Esophagus squamous epithelium (tissue), 5 donors: Measurements from ENCODE around the gene RFTN1. TPM values are rescaled to one million over a fixed set of nuclear protein-coding genes. Genes with fewer than 3 reads are reported as not detected.
"Not testable (repeated sequence)": the region's sequence is repeated elsewhere in the genome, so short reads cannot be mapped to it uniquely, and the experiment has no call there.

ENCODE experiments used
- DNase-seq: peaks from one replicate; lab custom pipeline; 2025; lab: John Stamatoyannopoulos, UW
- H3K27ac ChIP-seq, 4 donors: fragments of 200-600 bp; sonication (generic); one replicate each; pipeline ENCODE4 v1.5.1; 2016 to 2019; ENCODE audit warnings: mild to moderate bottlenecking in 1 of 4
- H3K27me3 ChIP-seq, 4 donors: fragments of 200-600 bp; sonication (generic); 1 replicate in 3 of 4; 2 replicates in 1 of 4; pipeline versions ENCODE4 v1.5.1 to v1.6.0; 2017 to 2021; ENCODE audit warnings: antibody characterized with exemption in 1 of 4
- H3K36me3 ChIP-seq, 3 donors: fragments of 200-600 bp; sonication (generic); one replicate each; pipeline ENCODE4 v1.5.1; 2016 to 2019
- H3K4me1 ChIP-seq, 3 donors: fragments of 200-600 bp; sonication (generic); one replicate each; pipeline ENCODE4 v1.5.1; 2017 to 2019
- H3K4me3 ChIP-seq, 4 donors: fragments of 200-600 bp; sonication (generic); 1 replicate in 3 of 4; 2 replicates in 1 of 4; pipeline ENCODE4 v1.5.1; 2016 to 2019; ENCODE audit warnings: mild to moderate bottlenecking in 2 of 4, moderate library complexity in 1 of 4
- H3K9me3 ChIP-seq, 3 donors: fragments of 200-600 bp; sonication (generic); one replicate each; pipeline ENCODE4 v1.5.1; 2016 to 2019
- CTCF ChIP-seq, 6 experiments: fragments of 450-650 bp in 4 of 6; fragments of 200-600 bp in 2 of 6; sonication (generic) in 2 of 6; IDR thresholded peaks; one replicate each; pipeline ENCODE4 v1.5.1; 2016 to 2019; ENCODE audit warnings: antibody characterized with exemption in 6 of 6, mild to moderate bottlenecking in 4 of 6, moderate library complexity in 4 of 6
- POLR2A ChIP-seq, 4 donors: fragments of 450-650 bp; IDR thresholded peaks; one replicate each; pipeline ENCODE4 v1.6.1; 2017; ENCODE audit warnings: antibody characterized with exemption in 4 of 4, mild to moderate bottlenecking in 4 of 4, moderate library complexity in 3 of 4
- WGBS, 2 donors: methylation state at CpG; one replicate each; pipeline ENCODE4 v1.1.5; 2018; 5-methylcytosine and 5-hydroxymethylcytosine counted together
- intact Hi-C: fragments of 100-400 bp; cut with DNase I; formaldehyde crosslinking; loops from one replicate; pipeline ENCODE4 v1.15.0; 2022
- total RNA-seq, 4 donors: library from RNA; depleted of rRNA; stranded (reverse); fragments of >200 nt; gene quantifications; one replicate each; pipeline ENCODE4 v1.1.0, GENCODE V29; 2016
- donor health status: DM: yes; HTN: yes; CAD: no.

The RFTN1 gene
- total RNA-seq, 4 donors from 2014 or later = 5.0 to 22.7 (median 12.4) TPM

- Histone ChIP-seq H3K9me3 (no peaks in the 10 kb centered on the region), H3K27me3 (no peaks in the 10 kb centered on the region), H3K27ac (peak overlapping the region in 3 of 4 donors; percentile 5 to 75 (median 19)), H3K4me1 (peaks cover 0 to 20% (median 9%) of the 10 kb centered on the region in 3 donors), H3K4me3 (no peak overlapping the region), H3K36me3 (peaks cover 0 to 12% (median 7%) of the 10 kb centered on the region in 3 donors)
- DNase-seq = no peak
- intact Hi-C loops = no loop called here
- no peak for TF ChIP-seq CTCF (IDR thresholded peaks at IDR 0.05)
- no peak for TF ChIP-seq POLR2A (IDR thresholded peaks at IDR 0.05)
- WGBS, 2 donors = 44 to 46% methylated on average over 9 of the region's 9 CpGs
Observed at GRCh38 chr3:16494814-16495431, 18.6 kb downstream of the RFTN1 start.

- H3K9me3 ChIP-seq = no peaks in the 10 kb centered on the region
- peak overlapping the region in 1 of 4 donors; percentile 19 for H3K27ac ChIP-seq
- no peak overlapping the region for H3K4me3 ChIP-seq
- no peak for TF ChIP-seq CTCF (IDR thresholded peaks at IDR 0.05)
- no peak for TF ChIP-seq POLR2A (IDR thresholded peaks at IDR 0.05)
- peaks cover 0 to 20% (median 9%) of the 10 kb centered on the region in 3 donors for H3K4me1 ChIP-seq
- intact Hi-C loops = no loop called here
- no peaks in the 10 kb centered on the region for H3K27me3 ChIP-seq
- 63 to 81% methylated on average over 5 of the region's 5 CpGs for WGBS, 2 donors
- DNase-seq = no peak
- peaks cover 0 to 18% (median 7%) of the 10 kb centered on the region in 3 donors for H3K36me3 ChIP-seq
Observed at GRCh38 chr3:16494094-16494493, 19.4 kb downstream of the RFTN1 start.

- TF ChIP-seq CTCF (IDR thresholded peaks at IDR 0.05) = no peak
- no peak for TF ChIP-seq POLR2A (IDR thresholded peaks at IDR 0.05)
- no peak for DNase-seq
- Histone ChIP-seq H3K27ac (no peak overlapping the region), H3K9me3 (no peaks in the 10 kb centered on the region), H3K36me3 (peaks cover 0 to 19% (median 7%) of the 10 kb centered on the region in 3 donors), H3K4me3 (no peak overlapping the region), H3K4me1 (peaks cover 0 to 12% (median 4%) of the 10 kb centered on the region in 3 donors), H3K27me3 (no peaks in the 10 kb centered on the region)
- intact Hi-C loops = no loop called here
- WGBS, 2 donors = 48 to 56% methylated on average over 4 of the region's 4 CpGs
Observed at GRCh38 chr3:16490062-16490619, 23.4 kb downstream of the RFTN1 start.

GRCh38 chr3:16489326-16490061 is 24.0 kb downstream of the RFTN1 start:
- DNase-seq, intact Hi-C loops, H3K4me3 ChIP-seq, H3K27me3 ChIP-seq, H3K27ac ChIP-seq, H3K9me3 ChIP-seq: not testable (repeated sequence)
- Histone ChIP-seq H3K4me1 (peaks cover 0 to 12% (median 3%) of the 10 kb centered on the region in 3 donors), H3K36me3 (peaks cover 0 to 19% (median 7%) of the 10 kb centered on the region in 3 donors)
- 76 to 84% methylated on average over 8 of the region's 8 CpGs for WGBS, 2 donors

GRCh38 chr3:16488637-16489036 is 24.9 kb downstream of the RFTN1 start:
- intact Hi-C loops = no loop called here
- DNase-seq = no peak
- H3K27me3 ChIP-seq = no peaks in the 10 kb centered on the region
- no peak overlapping the region for H3K4me3 ChIP-seq
- TF ChIP-seq CTCF (IDR thresholded peaks at IDR 0.05) (no peak), POLR2A (IDR thresholded peaks at IDR 0.05) (no peak)
- peaks cover 0 to 19% (median 7%) of the 10 kb centered on the region in 3 donors for H3K36me3 ChIP-seq
- H3K9me3 ChIP-seq = no peaks in the 10 kb centered on the region
- H3K27ac ChIP-seq = no peak overlapping the region
- peaks cover 0 to 15% (median 8%) of the 10 kb centered on the region in 3 donors for H3K4me1 ChIP-seq
- 80% methylated on average over 3 of the region's 3 CpGs for WGBS, 2 donors
